ENCODE measurements around the gene TRNP1. TPM values are rescaled to one million over a fixed set of nuclear protein-coding genes. Genes with fewer than 3 reads are reported as not detected.

Gene TRNP1
- total and polyA plus RNA-seq, 3 donors from 2014 or later, result 4.3 to 7.7 (median 5.7) TPM

DNA sequence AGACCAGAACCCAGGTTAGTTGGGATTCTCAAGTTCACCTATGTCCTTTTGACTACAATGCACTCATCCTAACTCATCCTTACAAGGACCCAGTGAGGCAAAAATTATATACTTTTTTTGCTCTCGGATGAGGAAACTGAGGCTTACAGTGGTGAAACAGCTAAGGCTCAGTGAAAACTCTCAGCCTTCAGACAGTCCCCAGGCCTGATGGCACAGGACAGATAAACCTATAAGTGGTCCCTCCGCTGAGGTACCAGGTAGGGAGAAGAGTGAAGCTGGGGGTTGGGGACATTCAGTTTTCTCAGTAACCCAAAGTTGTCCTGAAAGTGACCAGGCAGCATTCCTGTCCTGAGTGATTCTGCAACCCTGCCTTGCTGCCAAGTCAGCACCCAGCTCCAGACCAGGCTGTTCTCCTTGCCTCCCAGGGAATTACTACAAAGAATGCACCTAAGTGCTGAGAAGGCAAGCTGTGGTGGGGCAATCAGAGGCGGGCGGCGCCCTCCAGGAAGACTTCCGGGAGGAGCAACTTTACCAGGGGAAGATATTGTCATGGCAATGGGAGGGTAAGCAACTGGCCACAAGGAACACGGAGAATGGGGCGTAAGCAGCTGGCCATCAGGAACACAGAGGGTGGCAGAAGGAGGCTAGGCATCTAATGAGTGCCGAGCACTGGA is 14.6 kb downstream of the TRNP1 start:
- intact Hi-C loops (cut with DNase I; ENCODE audit: low total_unique reads), result no loop called here
- no peak overlapping the region for H3K27ac ChIP-seq
- H3K4me1 ChIP-seq, result peaks cover 11% of the 10 kb centered on the region
- no peaks in the 10 kb centered on the region for H3K27me3 ChIP-seq
- DNase-seq, result no peak
- no peak for TF ChIP-seq POLR2A (IDR thresholded peaks at IDR 0.05)
- TF ChIP-seq, protein P1, sequence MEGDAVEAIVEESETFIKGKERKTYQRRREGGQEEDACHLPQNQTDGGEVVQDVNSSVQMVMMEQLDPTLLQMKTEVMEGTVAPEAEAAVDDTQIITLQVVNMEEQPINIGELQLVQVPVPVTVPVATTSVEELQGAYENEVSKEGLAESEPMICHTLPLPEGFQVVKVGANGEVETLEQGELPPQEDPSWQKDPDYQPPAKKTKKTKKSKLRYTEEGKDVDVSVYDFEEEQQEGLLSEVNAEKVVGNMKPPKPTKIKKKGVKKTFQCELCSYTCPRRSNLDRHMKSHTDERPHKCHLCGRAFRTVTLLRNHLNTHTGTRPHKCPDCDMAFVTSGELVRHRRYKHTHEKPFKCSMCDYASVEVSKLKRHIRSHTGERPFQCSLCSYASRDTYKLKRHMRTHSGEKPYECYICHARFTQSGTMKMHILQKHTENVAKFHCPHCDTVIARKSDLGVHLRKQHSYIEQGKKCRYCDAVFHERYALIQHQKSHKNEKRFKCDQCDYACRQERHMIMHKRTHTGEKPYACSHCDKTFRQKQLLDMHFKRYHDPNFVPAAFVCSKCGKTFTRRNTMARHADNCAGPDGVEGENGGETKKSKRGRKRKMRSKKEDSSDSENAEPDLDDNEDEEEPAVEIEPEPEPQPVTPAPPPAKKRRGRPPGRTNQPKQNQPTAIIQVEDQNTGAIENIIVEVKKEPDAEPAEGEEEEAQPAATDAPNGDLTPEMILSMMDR (IDR thresholded peaks at IDR 0.05), result no peak
- no peak overlapping the region for H3K4me3 ChIP-seq
- H3K36me3 ChIP-seq (ENCODE audit: low read depth, missing control alignments), result no peaks in the 10 kb centered on the region
- WGBS, 2 donors, result 89 to 94% methylated on average over 9 of the region's 9 CpGs
- H3K9me3 ChIP-seq, result no peaks in the 10 kb centered on the region

DNA sequence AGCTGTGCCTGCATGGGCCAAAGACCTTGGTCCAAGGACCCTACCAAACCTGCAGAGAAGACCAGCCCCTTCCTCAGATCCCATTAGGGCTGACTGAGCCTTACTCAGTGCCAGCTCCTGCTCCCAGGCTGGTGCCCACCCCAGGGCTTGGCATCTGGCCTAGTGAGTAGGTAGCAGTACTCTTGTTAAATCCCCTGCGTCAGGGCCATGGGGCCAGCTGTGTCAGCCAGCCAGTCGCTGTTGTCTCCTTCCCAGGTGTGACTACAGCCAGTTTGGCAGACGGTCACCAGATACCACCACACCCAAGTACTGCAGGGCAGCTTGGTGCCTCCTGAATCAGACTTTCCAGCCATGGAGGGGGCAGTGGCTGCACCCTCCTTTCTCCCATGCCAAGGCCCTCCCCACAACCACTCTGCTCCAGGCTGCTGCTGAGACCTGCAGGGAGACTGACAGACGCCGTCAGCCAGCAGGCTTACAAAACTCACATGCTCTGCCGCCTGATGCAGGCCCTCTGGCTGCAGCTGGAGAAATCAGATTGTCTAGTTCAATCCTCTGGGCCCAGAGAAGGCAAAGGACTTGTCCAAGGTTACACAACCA is 16.2 kb downstream of the TRNP1 start:
- no peak overlapping the region for H3K27ac ChIP-seq
- intact Hi-C loops (cut with DNase I; ENCODE audit: low total_unique reads), result no loop called here
- H3K27me3 ChIP-seq, result no peaks in the 10 kb centered on the region
- no peak overlapping the region for H3K4me3 ChIP-seq
- H3K4me1 ChIP-seq, result peaks cover 6% of the 10 kb centered on the region
- DNase-seq, result no peak
- no peaks in the 10 kb centered on the region for H3K36me3 ChIP-seq (ENCODE audit: low read depth, missing control alignments)
- no peaks in the 10 kb centered on the region for H3K9me3 ChIP-seq
- 81 to 90% methylated on average over 6 of the region's 6 CpGs for WGBS, 2 donors
- no peak for TF ChIP-seq POLR2A (IDR thresholded peaks at IDR 0.05)
- TF ChIP-seq, protein P1 (IDR thresholded peaks at IDR 0.05), result no peak

DNA sequence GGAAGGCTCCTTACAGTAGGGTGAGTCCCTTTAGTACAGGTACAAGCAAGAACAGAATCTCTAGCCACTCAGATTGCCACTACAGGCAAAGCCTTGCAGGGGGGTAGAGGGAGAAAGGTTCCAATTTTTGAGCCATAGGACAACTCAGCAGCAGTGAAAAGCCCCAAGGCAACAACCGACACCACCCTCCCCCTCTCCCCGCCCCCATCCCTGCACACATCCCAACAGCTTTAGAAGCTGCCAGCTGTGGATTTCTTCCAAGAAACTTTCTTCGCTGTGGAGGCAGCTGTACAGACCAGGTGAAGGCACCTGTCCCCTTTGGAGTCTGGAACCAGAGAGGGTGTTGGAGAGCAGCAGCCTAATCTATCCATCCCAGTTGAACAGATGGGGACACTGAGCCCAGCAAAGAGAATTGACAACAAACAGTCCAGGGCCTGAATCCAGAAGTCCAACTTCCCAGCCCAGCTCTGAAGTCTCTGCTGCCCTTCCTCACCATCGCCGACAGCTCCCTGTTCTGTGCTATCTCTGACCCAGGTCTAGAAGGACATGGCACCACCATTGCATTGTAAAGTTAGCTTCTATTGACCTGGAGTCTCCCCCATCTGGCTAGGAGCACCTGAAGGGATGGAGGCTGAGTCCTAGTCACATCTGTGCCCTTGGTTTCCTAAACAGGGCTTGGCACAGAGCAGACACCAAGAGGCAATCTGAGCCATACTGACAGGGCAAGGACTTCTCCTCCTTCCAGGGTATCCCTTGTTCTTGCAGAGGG is 16.9 kb downstream of the TRNP1 start:
- TF ChIP-seq, protein P1 (IDR thresholded peaks at IDR 0.05), result no peak
- no peak for TF ChIP-seq POLR2A (IDR thresholded peaks at IDR 0.05)
- Histone ChIP-seq H3K4me1 (peaks cover 4% of the 10 kb centered on the region), H3K9me3 (no peaks in the 10 kb centered on the region), H3K36me3 (ENCODE audit: low read depth, missing control alignments) (no peaks in the 10 kb centered on the region), H3K27ac (no peak overlapping the region), H3K4me3 (no peak overlapping the region), H3K27me3 (no peaks in the 10 kb centered on the region)
- intact Hi-C loops (cut with DNase I; ENCODE audit: low total_unique reads), result no loop called here
- no peak for DNase-seq
- WGBS, 2 donors, result 83 to 87% methylated on average over 3 to 5 of the region's 5 CpGs

DNA sequence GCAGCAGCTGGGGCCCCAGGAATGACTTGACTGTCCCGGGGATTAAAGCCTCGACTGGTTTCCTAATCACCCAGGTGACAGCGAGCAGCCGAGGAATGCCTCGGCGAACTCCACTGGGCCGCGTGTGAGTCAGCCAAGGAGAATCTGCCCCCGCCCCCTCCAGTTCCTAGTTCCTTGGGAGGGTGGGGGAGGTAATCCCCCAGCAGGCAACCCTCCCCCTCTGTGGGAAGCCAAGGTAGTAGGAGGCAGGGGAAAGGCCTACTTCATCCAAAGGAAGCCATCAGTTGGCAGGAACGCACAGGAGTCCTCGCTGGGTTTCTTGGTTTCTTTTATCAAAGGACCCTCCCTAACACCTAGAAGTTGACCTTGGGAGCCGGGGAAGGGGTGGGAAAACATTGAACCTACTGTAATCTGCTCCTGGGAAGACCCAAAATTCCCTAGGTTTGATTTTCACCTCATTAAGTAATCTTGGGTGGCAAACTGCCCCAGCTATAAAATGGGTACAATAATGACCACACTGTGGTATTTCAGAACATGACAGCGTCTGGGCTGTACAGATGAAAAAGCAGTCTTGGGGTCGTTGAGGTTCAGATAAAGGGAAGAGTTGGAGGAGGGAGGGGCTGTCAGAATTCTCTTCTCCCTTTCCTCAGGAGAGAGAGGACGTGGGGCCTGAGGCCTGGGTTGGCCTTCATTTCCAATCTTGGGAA is 17.7 kb downstream of the TRNP1 start:
- peaks cover 4% of the 10 kb centered on the region for H3K4me1 ChIP-seq
- H3K4me3 ChIP-seq, result no peak overlapping the region
- H3K27me3 ChIP-seq, result no peaks in the 10 kb centered on the region
- no peak overlapping the region for H3K27ac ChIP-seq
- 40 to 78% methylated on average over 7 to 15 of the region's 15 CpGs for WGBS, 2 donors
- intact Hi-C loops (cut with DNase I; ENCODE audit: low total_unique reads), result no loop called here
- TF ChIP-seq, protein P1 (IDR thresholded peaks at IDR 0.05), result no peak
- no peak for TF ChIP-seq POLR2A (IDR thresholded peaks at IDR 0.05)
- no peaks in the 10 kb centered on the region for H3K36me3 ChIP-seq (ENCODE audit: low read depth, missing control alignments)
- DNase-seq, result no peak
- H3K9me3 ChIP-seq, result no peaks in the 10 kb centered on the region

Data from testis (tissue), 3 donors.